SK-MEL-5 (cell line): ENCODE results near the gene TMEM169. TPM values are rescaled to one million over a fixed set of nuclear protein-coding genes. Genes with fewer than 3 reads are reported as not detected.

Source experiments
- DNase-seq: peaks from one replicate; pipeline ENCODE4 v3.0.0-alpha.2; 2016; ENCODE audit warnings: low read depth, low spot score
- in situ Hi-C: cut with HindIII; loops from 2 replicates; pipeline ENCODE4 v1.10.0; 2016; ENCODE audit warnings: low sequenced_read_pairs, high pct_unique_total_duplicates, low pct_unique_long_range_greater_than_20kb
- total RNA-seq: library from RNA; depleted of rRNA; stranded (reverse); fragments of >200 nt; shearing (Covaris generic); gene quantifications from 2 replicates; pipeline ENCODE4 v1.2.3, GENCODE V29; 2014; rRNA removed

Gene TMEM169
- total RNA-seq, 1 experiment from 2014 or later = 0.16 TPM

GRCh38 chr2:216144857-216145256 lies 63.1 kb downstream of the TMEM169 start:
- no peak for DNase-seq
- in situ Hi-C loops = no loop called here

DNA sequence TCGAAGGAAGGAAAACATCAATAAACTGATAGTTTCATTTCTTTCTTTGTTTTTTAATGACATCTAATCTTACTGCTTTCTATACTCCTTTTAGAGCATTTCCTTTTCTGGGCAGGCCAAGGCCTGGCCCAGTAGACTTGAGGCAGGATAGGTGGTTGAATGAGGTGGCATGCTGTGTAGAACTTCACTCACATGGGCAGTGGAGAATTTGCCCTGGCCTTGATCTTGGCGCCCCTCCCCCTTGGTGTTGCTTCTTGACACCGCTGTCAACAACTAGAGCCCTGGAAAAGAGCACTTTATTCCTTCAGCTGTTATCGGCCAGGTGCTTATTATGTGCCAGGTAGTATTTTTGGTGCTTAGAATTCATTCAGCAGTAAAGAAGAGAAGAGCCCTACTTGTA lies 64.9 kb downstream of the TMEM169 start:
- in situ Hi-C loops = no loop called here
- no peak for DNase-seq

DNA sequence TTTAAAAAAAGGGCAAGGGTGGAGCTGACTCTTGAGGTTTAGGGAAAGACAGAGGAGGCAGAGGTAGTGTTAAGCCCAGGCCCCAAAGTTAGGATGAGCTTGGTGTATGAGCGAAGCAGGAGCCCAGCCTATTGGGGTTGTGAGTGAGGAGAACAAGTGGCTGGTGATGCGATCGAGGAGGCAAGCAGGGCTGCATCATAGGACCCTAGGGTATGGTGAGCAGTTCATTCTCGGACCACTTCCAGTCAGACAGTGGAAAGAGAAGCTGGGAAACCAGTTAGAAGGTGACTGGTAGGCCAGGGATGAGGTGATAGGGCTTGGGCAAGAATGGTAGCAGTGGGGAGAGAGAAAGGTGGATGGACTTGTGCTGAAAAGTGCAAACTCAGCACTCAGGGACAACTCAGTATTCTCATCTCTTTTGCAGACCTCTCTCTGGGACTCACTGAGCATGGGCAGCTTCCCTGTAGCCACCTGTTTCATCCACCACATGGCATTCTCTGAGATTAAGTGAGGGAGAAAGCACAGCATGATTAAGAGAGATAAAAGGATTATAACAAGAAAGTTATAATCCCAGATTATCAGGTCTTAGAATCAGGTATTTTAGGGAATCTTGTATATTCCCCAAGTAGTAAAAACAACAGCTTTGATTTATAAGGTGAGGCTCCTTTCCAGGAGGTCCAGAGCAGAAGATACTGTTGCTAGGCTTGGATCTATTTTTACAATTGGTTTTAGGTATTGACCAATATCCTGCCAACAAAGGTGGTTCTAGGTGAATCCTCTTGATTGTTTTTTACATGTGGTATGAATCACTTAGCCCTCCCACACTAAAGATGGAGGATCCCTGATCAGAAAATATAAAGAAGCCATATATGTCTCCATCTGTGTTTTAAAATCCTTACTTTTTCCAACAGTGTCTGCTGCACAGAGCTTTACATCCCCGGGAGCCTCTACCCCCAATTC lies 65.7 kb downstream of the TMEM169 start:
- in situ Hi-C loops = no loop called here
- no peak for DNase-seq

GRCh38 chr2:216148983-216149382 lies 67.3 kb downstream of the TMEM169 start:
- in situ Hi-C loops = no loop called here
- DNase-seq = no peak

GRCh38 chr2:216149741-216150140 lies 68.0 kb downstream of the TMEM169 start:
- DNase-seq = no peak
- in situ Hi-C loops = no loop called here

DNA sequence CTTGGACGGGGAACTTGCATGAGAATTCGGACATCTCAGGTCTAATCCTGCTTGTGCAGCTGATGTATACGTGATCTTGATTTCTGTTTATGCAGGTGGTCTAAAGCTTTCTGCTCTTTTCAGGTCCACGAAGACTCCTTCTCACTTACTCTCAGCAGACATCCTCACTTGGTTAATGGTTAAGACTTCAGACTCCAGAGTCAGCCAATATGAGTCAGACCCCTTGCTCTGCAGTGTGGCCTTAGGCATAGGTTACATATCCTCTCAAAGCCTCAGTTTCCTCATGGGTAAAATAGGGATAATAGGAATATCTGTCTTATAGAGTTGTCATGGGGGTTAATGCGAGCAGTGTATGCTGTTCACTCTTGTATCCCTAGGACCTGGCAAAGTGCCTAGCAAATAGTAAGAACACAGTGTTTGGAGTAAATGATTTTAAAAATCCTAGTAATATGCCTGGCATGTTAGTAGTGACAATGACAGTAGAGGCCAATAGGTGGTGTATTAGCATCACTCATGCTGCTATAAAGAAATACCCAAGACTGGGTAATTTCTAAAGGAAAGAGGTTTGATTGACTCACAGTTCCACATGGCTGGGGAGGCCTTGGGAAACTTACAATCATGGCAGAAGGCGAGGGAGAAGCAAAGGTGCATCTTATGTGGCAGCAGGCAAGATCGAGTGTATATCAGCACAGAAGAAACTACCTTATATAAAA lies 69.8 kb downstream of the TMEM169 start:
- in situ Hi-C loops = no loop called here
- DNase-seq = peak; percentile 13

Other genes starting within 250 kb of the TMEM169 start
- 128 and 133 TPM in 2 replicates for gene MREG, start 68.4 kb upstream of the TMEM169 start, total RNA-seq
- 28.5 and 33.1 TPM in 2 replicates for gene PECR, start 110 bp upstream of the TMEM169 start, total RNA-seq
- gene XRCC5, start 27.4 kb downstream of the TMEM169 start, total RNA-seq = 337 and 381 TPM in 2 replicates